HEK293 (cell line): ENCODE results near the gene UBL7.

ENCODE experiments used
- KLF16 ChIP-seq: fragments of 450-650 bp; formaldehyde crosslinking; IDR thresholded peaks from 2 replicates; pipeline ENCODE4 v1.5.1; 2017; ENCODE audit warnings: missing biosample characterization, missing genetic modification characterization
- YY1 ChIP-seq: fragments of 450-650 bp; formaldehyde crosslinking; IDR thresholded peaks from 2 replicates; pipeline ENCODE4 v1.5.1; 2018; ENCODE audit warnings: missing biosample characterization, missing genetic modification characterization
- ZBTB8A ChIP-seq: fragments of 450-650 bp; formaldehyde crosslinking; IDR thresholded peaks from 2 replicates; pipeline ENCODE4 v1.5.1; 2016; ENCODE audit warnings: missing biosample characterization, missing genetic modification characterization
- ZNF214 ChIP-seq: fragments of 450-650 bp; formaldehyde crosslinking; IDR thresholded peaks from 2 replicates; pipeline ENCODE4 v1.5.1; 2017; ENCODE audit warnings: missing biosample characterization, mild to moderate bottlenecking, missing genetic modification characterization, borderline replicate concordance
- ZNF274 ChIP-seq, 2 experiments: fragments of 200-500 bp in 1 of 2; fragments of 450-650 bp in 1 of 2; sonication (Bioruptor generic) in 1 of 2; formaldehyde crosslinking in 1 of 2; IDR thresholded peaks; 2 replicates each; pipeline versions ENCODE4 v1.5.1 to v1.6.1; 2014 to 2016; ENCODE audit warnings: borderline replicate concordance in 1 of 2, inconsistent platforms in 1 of 2, low read length in 1 of 2, missing biosample characterization in 1 of 2, missing genetic modification characterization in 1 of 2
- TF ChIP-seq, protein P1 (sequence below): fragments of 450-650 bp; formaldehyde crosslinking; IDR thresholded peaks from 2 replicates; pipeline ENCODE4 v1.5.1; 2016; ENCODE audit warnings: missing biosample characterization, missing genetic modification characterization
- TF ChIP-seq, protein P2 (sequence below): fragments of 450-650 bp; formaldehyde crosslinking; IDR thresholded peaks from 2 replicates; pipeline ENCODE4 v1.5.1; 2017; ENCODE audit warnings: missing biosample characterization, missing genetic modification characterization
- TF ChIP-seq, protein P3 (sequence below): fragments of 450-650 bp; formaldehyde crosslinking; IDR thresholded peaks from 2 replicates; pipeline ENCODE4 v1.5.1; 2016; ENCODE audit warnings: missing biosample characterization, missing genetic modification characterization

DNA sequence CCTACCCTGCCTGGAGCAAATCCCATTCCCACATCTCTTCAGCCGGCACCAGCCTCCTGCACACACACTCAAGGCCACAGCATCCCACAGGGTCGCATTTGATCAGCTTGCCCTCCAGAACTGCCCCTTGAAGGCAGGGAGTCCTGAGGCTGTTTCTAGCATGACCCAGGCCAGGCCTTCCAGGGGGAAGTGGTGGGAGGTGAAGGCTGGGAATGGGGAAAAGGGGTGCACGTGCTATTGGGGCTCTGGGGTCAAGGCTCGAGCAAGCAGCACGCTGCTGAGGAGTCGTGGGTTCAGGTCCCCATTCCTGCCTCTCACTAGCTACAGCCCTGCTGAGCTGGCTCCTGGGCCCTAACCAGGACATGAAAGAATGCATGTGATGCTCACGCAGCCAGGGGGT, 52.1 kb downstream of the UBL7 start:
- TF ChIP-seq, protein P1, sequence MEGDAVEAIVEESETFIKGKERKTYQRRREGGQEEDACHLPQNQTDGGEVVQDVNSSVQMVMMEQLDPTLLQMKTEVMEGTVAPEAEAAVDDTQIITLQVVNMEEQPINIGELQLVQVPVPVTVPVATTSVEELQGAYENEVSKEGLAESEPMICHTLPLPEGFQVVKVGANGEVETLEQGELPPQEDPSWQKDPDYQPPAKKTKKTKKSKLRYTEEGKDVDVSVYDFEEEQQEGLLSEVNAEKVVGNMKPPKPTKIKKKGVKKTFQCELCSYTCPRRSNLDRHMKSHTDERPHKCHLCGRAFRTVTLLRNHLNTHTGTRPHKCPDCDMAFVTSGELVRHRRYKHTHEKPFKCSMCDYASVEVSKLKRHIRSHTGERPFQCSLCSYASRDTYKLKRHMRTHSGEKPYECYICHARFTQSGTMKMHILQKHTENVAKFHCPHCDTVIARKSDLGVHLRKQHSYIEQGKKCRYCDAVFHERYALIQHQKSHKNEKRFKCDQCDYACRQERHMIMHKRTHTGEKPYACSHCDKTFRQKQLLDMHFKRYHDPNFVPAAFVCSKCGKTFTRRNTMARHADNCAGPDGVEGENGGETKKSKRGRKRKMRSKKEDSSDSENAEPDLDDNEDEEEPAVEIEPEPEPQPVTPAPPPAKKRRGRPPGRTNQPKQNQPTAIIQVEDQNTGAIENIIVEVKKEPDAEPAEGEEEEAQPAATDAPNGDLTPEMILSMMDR (tag by site-specific recombination), result no peak
- TF ChIP-seq ZNF274 (IDR thresholded peaks at IDR 0.05; ENCODE audit: low read length) (no peak), ZNF274 (tag by site-specific recombination; IDR thresholded peaks at IDR 0.05; ENCODE audit: borderline replicate concordance) (no peak), ZBTB8A (tag by site-specific recombination) (no peak), KLF16 (tag by site-specific recombination) (no peak), ZNF214 (no peak), YY1 (tag by site-specific recombination) (no peak)
- TF ChIP-seq, protein P2, sequence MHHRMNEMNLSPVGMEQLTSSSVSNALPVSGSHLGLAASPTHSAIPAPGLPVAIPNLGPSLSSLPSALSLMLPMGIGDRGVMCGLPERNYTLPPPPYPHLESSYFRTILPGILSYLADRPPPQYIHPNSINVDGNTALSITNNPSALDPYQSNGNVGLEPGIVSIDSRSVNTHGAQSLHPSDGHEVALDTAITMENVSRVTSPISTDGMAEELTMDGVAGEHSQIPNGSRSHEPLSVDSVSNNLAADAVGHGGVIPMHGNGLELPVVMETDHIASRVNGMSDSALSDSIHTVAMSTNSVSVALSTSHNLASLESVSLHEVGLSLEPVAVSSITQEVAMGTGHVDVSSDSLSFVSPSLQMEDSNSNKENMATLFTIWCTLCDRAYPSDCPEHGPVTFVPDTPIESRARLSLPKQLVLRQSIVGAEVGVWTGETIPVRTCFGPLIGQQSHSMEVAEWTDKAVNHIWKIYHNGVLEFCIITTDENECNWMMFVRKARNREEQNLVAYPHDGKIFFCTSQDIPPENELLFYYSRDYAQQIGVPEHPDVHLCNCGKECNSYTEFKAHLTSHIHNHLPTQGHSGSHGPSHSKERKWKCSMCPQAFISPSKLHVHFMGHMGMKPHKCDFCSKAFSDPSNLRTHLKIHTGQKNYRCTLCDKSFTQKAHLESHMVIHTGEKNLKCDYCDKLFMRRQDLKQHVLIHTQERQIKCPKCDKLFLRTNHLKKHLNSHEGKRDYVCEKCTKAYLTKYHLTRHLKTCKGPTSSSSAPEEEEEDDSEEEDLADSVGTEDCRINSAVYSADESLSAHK, result no peak
- TF ChIP-seq, protein P3, sequence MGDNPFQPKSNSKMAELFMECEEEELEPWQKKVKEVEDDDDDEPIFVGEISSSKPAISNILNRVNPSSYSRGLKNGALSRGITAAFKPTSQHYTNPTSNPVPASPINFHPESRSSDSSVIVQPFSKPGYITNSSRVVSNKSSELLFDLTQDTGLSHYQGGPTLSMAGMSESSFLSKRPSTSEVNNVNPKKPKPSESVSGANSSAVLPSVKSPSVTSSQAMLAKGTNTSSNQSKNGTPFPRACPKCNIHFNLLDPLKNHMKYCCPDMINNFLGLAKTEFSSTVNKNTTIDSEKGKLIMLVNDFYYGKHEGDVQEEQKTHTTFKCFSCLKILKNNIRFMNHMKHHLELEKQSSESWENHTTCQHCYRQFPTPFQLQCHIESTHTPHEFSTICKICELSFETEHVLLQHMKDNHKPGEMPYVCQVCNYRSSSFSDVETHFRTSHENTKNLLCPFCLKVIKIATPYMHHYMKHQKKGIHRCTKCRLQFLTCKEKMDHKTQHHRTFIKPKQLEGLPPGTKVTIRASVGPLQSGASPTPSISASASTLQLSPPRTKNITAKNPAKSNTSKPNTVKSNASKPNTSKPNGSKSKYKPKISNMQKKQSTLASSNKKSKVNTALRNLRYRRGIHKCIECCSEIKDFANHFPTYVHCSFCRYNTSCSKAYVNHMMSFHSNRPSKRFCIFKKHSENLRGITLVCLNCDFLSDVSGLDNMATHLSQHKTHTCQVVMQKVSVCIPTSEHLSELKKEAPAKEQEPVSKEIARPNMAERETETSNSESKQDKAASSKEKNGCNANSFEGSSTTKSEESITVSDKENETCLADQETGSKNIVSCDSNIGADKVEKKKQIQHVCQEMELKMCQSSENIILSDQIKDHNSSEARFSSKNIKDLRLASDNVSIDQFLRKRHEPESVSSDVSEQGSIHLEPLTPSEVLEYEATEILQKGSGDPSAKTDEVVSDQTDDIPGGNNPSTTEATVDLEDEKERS (tag by site-specific recombination), result no peak
